Left lung (tissue), 10 donors: ENCODE results near the gene C4A. TPM values are rescaled to one million over a fixed set of nuclear protein-coding genes. Genes with fewer than 3 reads are reported as not detected.
"Not testable (repeated sequence)": the region's sequence is repeated elsewhere in the genome, so short reads cannot be mapped to it uniquely, and the experiment has no call there.

Source experiments
- ATAC-seq: fragments of 200-7000 bp; cut with Tn5 transposase; one replicate; pipeline ENCODE4 v1.9.1; 2020; ENCODE audit warnings: moderate library complexity
- DNase-seq, 4 donors: peaks; one replicate each; pipeline ENCODE4 v3.0.0-alpha.2; 2013 to 2020
- H3K27ac ChIP-seq, 2 donors: fragments of 200-600 bp; sonication (generic) in 1 of 2; one replicate each; pipeline versions ENCODE4 v1.5.0 to v1.8.0; 2020 to 2021
- H3K27me3 ChIP-seq, 2 donors: fragments of 200-600 bp; sonication (generic) in 1 of 2; one replicate each; pipeline versions ENCODE4 v1.5.0 to v1.8.0; 2020 to 2021
- H3K36me3 ChIP-seq, 2 donors: fragments of 200-600 bp; sonication (generic) in 1 of 2; one replicate each; pipeline versions ENCODE4 v1.5.0 to v1.8.0; 2020 to 2021
- H3K4me1 ChIP-seq, 2 donors: fragments of 200-600 bp; one replicate each; pipeline ENCODE4 v1.8.0; 2021
- H3K4me3 ChIP-seq, 2 donors: fragments of 200-600 bp; sonication (generic) in 1 of 2; one replicate each; pipeline versions ENCODE4 v1.5.0 to v1.8.0; 2020 to 2021; ENCODE audit warnings: mild to moderate bottlenecking in 1 of 2
- H3K9me3 ChIP-seq, 2 donors: fragments of 200-600 bp; sonication (generic) in 1 of 2; one replicate each; pipeline versions ENCODE4 v1.5.0 to v1.8.0; 2020 to 2021
- intact Hi-C, 2 donors: fragments of 100-400 bp; cut with DNase I; formaldehyde crosslinking; loops; one replicate each; pipeline versions ENCODE4 v1.11.2 to v1.14.2; 2022
- polyA plus RNA-seq, 6 donors: library from polyadenylated mRNA; unstranded; fragments of 120-200 nt; gene quantifications; one replicate each; pipeline ENCODE4 v1.2.1, GENCODE V29; 2013; ENCODE audit not compliant: insufficient read length in 6 of 6
- total RNA-seq, 2 donors: library from RNA; stranded (reverse); fragmentation: NEBNext Ultra II Directional; extraction: Animal tissue kit (Norgen Biotek cat#: 25700); gene quantifications; one replicate each; pipeline ENCODE4 v1.2.1, GENCODE V29; 2021
- donor health status: DM: no; HTN: yes; CAD: no.
- donor health status: DM: no; HTN: no; CAD: no.

Gene C4A
- total and polyA plus RNA-seq, 8 donors: 5.9 to 124 (median 10.3) TPM

DNA sequence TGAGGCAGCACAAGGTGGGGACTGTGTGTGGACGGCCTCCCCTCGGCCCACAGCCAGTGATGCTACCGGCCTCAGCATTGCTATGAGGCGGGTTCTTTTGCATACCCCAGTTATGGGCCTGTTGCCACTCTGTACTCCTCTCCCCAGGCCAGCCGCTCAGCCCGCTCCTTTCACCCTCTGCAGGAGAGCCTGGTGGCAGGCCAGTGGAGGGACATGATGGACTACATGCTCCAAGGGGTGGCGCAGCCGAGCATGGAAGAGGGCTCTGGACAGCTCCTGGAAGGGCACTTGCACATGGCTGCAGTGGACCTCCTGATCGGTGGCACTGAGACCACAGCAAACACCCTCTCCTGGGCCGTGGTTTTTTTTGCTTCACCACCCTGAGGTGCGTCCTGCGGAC is 25.2 kb downstream of the C4A start:
- H3K27me3 ChIP-seq, H3K4me3 ChIP-seq, H3K4me1 ChIP-seq, H3K27ac ChIP-seq, H3K36me3 ChIP-seq, intact Hi-C loops, ATAC-seq, H3K9me3 ChIP-seq: not testable (repeated sequence)
- DNase-seq: peak in 1 of 4 donors; percentile 50

DNA sequence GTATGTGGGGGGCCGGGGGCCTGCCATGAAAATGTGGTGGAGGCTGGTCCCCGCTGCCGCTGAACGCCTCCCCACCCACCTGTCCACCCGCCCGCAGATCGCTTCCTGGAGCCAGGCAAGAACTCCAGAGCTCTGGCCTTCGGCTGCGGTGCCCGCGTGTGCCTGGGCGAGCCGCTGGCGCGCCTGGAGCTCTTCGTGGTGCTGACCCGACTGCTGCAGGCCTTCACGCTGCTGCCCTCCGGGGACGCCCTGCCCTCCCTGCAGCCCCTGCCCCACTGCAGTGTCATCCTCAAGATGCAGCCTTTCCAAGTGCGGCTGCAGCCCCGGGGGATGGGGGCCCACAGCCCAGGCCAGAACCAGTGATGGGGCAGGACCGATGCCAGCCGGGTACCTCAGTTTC is 26.2 kb downstream of the C4A start:
- H3K36me3 ChIP-seq, ATAC-seq, H3K4me1 ChIP-seq, H3K4me3 ChIP-seq, DNase-seq, H3K9me3 ChIP-seq, H3K27me3 ChIP-seq, intact Hi-C loops, H3K27ac ChIP-seq: not testable (repeated sequence)

DNA sequence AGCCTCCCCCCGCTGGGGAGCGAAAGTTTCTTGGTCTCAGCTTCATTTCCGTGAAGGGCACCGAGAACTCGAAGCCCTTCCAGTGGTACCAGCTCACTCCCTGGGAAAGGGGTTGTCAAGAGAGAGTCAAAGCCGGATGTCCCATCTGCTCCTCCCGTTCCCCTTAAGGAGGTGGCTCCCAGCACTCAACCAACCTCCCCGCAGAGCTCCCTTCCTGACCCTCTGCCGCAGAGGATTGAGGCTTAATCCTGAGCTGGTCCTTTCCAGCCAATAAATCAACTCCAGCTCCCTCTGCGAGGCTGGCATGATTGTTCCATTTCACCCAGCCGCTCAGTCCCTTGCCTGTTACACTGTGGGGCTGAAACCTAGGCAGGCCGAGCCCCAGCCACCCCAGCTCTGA is 26.8 kb downstream of the C4A start:
- intact Hi-C loops, ATAC-seq, H3K36me3 ChIP-seq, H3K4me1 ChIP-seq, H3K27me3 ChIP-seq, H3K4me3 ChIP-seq, H3K27ac ChIP-seq, H3K9me3 ChIP-seq: not testable (repeated sequence)
- DNase-seq: peak in 1 of 4 donors; percentile 20

DNA sequence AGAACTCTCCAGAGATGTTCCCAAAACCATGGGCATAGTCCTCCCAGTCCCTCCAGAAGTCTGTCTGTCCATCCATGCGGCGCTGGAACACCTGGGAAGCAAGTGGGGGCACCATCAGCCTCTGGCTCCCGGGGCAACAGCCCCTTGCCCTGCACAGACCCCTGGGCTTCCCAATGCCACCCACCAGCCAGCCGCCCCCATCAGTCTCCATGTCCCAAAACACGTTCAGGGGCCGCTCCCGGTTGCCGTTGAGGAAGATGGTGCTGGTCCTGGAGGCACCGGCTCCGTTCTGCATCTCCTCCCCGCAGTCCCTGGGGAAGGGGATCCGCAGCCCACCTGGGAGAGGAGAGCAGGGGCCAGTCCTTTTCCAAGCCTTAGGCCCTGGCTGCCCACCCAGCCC is 27.7 kb downstream of the C4A start:
- peak in 1 of 4 donors; percentile 69 for DNase-seq
- H3K27ac ChIP-seq, H3K27me3 ChIP-seq, H3K4me3 ChIP-seq, H3K4me1 ChIP-seq, H3K9me3 ChIP-seq, intact Hi-C loops, ATAC-seq, H3K36me3 ChIP-seq: not testable (repeated sequence)

DNA sequence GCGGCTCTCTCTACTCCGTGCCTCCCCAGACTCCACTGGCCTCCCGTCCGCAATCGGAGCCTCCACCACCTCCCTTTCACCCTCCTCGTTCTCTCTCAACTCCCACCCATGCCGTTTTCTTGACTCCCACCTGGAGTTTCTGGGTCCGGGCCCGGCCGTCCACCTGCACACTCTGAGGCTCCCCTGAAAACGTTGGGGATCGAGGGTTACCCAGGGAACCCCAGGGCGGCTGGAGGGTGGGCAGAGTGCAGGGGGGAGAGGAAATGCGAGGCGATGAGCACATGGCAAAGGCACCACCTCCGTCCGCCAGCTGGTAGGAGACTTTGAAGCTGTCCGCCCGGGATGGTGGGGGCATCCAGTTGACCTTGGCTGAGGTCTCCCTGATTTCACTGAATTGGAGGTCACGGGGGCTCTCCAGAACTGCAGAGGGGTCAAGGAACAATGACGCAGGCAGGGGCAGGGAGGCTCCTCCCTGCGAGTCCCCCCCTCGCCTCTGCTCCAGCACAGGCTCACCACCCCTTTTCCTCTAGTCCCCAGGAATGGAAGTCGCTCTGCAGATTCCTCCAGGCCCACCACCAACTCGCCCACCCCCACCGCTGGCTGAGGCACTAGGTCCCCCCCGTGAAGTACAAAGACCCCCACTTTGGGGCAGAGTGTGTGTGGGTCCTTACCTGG is 29.1 kb downstream of the C4A start:
- H3K27me3 ChIP-seq, H3K4me3 ChIP-seq, H3K4me1 ChIP-seq, intact Hi-C loops, H3K27ac ChIP-seq, H3K36me3 ChIP-seq, ATAC-seq, H3K9me3 ChIP-seq: not testable (repeated sequence)
- DNase-seq: peak in 2 of 4 donors; percentile 18 to 66

DNA sequence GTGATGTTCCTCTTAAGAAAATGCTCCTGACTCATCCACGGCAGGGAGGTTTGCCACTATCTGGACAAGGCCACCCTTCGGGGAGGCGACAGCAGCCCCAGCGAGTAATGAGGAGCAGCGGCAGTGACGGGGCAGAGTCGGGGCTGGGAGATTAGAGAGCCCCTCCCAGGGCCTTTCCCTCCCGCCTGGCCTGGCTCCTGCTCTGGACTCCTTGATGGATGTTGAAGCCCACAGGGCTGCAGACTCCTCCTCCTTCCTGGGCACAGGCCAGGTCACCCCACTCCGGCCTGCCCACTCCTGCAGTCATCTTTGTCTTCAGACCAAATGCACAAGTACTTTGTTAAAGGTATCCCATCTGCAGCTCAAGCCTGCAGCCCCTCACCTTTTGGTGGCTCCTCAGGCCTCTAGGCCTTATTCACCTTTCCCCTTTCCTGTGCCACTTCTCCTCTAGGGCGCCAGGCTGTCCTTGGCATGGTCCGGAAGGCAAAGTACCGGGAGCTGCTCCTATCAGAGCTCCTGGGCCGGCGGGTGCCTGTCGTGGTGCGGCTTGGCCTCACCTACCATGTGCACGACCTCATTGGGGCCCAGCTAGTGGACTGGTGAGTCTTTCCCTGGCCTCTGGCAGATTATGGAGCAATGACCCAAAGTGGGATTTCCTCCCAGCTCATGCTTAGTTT is 31.2 kb downstream of the C4A start:
- ATAC-seq, H3K4me1 ChIP-seq, H3K27me3 ChIP-seq, H3K4me3 ChIP-seq, H3K36me3 ChIP-seq, H3K27ac ChIP-seq, H3K9me3 ChIP-seq, intact Hi-C loops: not testable (repeated sequence)
- peak in 2 of 4 donors; percentile 30 to 60 for DNase-seq

DNA sequence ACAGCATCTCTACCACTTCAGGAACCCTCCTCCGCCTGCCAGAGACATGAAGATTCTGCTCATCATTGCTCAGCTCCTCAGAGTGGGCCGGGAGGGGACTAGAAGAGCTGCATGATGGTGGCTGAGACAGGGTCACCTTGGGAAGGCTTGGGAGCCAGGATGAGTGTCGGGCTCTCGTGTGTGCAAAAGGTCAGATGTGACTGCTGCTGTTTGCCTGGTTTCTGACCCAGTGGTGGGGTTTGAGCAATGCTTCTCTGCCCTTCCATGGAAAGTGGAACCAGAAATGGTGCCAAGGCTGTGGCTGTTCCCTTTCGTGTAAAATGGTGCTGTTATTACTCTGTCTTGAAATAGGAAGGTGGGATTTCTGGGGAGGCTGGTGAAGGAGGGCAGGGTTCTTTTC is 31.9 kb downstream of the C4A start:
- H3K4me3 ChIP-seq, ATAC-seq, DNase-seq, H3K4me1 ChIP-seq, H3K9me3 ChIP-seq, H3K27me3 ChIP-seq, H3K27ac ChIP-seq, intact Hi-C loops, H3K36me3 ChIP-seq: not testable (repeated sequence)

DNA sequence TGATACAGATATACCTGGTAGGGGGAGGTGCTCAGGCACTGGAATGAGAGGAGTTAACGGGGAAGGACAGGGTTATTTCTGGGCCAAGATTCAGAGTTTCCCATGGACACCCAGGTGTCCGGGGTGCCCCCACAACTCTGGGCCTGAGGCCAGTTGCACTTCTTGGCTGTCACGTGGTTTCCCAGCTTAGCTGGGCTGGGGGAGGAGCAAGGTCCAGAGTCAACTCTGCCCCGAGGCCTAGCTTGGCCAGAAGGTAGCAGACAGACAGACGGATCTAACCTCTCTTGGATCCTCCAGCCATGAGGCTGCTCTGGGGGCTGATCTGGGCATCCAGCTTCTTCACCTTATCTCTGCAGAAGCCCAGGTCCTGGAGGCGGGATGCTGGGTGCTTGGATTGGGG is 32.7 kb downstream of the C4A start, which contains the start of gene C4B:
C4B (plus strand) TSS at position 249 of the 400 bp plus-strand sequence; CDS start at position 300, 51 bp downstream.
- H3K27me3 ChIP-seq, H3K27ac ChIP-seq, DNase-seq, H3K4me1 ChIP-seq, intact Hi-C loops, H3K9me3 ChIP-seq, H3K4me3 ChIP-seq, H3K36me3 ChIP-seq: not testable (repeated sequence)
- peak; percentile 83 for ATAC-seq

DNA sequence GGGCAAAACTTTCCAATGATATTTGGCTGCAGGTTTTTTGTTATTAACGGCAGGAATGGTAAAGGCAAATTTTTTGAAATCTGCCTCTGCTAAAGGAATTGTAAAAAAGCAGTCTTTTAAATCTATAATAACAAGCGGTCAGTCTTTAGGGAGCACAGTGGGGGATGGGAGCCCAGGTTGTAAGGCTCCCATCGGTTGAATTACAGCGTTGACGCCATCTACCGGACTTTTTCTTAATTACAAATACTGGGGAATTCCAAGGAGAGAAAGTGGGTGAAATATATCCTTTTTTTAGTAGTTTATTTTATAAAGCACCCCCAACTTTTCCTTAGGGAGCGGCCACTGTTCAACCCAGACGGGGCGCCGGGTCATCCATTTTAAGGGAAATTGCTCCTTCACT is 40.2 kb downstream of the C4A start:
- H3K36me3 ChIP-seq, DNase-seq, intact Hi-C loops, H3K9me3 ChIP-seq, H3K4me3 ChIP-seq, H3K27ac ChIP-seq, H3K4me1 ChIP-seq, H3K27me3 ChIP-seq: not testable (repeated sequence)
- ATAC-seq: peak; percentile 42

DNA sequence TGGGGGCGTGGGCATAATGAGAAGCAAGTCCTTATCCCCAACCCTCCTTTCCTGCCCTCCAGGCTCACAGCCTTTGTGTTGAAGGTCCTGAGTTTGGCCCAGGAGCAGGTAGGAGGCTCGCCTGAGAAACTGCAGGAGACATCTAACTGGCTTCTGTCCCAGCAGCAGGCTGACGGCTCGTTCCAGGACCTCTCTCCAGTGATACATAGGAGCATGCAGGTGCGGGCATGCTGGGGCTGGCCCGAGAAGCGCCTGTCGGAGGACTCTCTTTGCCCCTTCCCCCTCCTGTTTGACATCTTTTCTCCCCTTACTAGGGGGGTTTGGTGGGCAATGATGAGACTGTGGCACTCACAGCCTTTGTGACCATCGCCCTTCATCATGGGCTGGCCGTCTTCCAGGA is 46.8 kb downstream of the C4A start:
- H3K4me3 ChIP-seq, H3K36me3 ChIP-seq, DNase-seq, H3K4me1 ChIP-seq, ATAC-seq, intact Hi-C loops, H3K27ac ChIP-seq, H3K9me3 ChIP-seq, H3K27me3 ChIP-seq: not testable (repeated sequence)

DNA sequence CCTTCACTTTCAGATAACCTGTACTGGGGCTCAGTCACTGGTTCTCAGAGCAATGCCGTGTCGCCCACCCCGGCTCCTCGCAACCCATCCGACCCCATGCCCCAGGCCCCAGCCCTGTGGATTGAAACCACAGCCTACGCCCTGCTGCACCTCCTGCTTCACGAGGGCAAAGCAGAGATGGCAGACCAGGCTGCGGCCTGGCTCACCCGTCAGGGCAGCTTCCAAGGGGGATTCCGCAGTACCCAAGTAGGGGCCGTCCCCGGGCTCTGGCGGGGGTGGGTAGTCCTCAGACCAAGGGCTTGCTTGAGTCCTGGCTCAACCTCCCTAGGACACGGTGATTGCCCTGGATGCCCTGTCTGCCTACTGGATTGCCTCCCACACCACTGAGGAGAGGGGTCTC is 47.7 kb downstream of the C4A start:
- H3K27ac ChIP-seq, ATAC-seq, intact Hi-C loops, H3K27me3 ChIP-seq, H3K4me3 ChIP-seq, H3K36me3 ChIP-seq, H3K9me3 ChIP-seq, H3K4me1 ChIP-seq: not testable (repeated sequence)
- peak in 1 of 4 donors; percentile 37 for DNase-seq

DNA sequence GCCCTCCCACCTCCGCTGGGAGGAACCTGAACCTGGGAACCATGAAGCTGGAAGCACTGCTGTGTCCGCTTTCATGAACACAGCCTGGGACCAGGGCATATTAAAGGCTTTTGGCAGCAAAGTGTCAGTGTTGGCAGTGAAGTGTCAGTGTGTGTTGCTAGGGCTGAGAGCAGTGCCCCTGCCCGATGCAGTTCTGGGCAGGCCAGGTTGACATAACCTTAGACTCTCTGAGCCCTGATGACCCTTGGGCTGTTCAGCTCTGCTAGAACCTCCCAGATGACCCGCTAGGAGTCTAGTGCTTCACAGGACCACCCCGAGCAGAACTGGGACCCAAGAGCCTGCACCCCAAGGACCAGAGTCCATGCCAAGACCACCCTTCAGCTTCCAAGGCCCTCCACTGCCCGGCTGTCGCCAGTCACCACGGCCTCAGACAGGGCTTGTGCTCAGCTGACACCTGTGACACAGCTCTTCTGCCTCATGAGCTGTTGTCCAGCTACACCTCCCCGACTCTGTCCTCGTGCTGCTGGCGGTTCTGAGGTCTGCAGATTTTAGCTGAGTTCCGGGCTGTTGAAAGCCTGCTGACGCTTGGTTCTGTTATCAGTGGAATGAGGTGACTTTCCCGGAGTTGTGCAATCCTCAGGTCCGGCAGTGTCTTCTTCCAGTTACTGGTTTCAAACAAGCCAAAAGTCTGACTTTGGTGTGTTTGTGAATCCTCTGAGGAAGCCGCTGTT is 53.6 kb downstream of the C4A start:
- H3K4me3 ChIP-seq, H3K36me3 ChIP-seq, H3K27me3 ChIP-seq, intact Hi-C loops, H3K4me1 ChIP-seq, DNase-seq, H3K9me3 ChIP-seq, H3K27ac ChIP-seq: not testable (repeated sequence)
- ATAC-seq: peak; percentile 21

DNA sequence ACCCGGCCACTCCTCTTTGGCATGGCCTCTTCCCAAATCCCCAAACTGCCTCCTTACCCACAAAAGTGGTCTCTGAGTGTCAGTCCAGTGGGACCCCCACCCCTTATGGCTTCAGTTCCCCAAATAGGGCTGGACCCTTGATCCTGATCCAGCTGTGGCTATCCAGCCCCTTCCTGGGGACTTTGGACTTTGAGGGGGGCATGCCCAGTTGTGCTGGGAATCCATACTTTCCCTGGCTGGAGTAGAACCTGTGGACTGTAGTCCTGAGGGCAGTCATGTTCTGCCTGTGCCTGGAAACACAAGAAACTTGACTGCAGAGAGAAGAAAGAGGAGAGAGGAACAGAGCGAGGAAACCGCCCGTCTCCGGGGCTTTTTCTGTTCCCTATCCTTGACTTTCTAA is 55.3 kb downstream of the C4A start:
- not testable (repeated sequence) for H3K27me3 ChIP-seq

More for the DNA sequence above, 55.3 kb downstream of the C4A start:
- H3K4me1 ChIP-seq, H3K27ac ChIP-seq, H3K4me3 ChIP-seq, intact Hi-C loops, H3K9me3 ChIP-seq, ATAC-seq, DNase-seq, H3K36me3 ChIP-seq: not testable (repeated sequence)
